Aorta (tissue), 5 donors: ENCODE data around the gene MXRA7. TPM values are rescaled to one million over a fixed set of nuclear protein-coding genes. Genes with fewer than 3 reads are reported as not detected.

Experiments
- ATAC-seq: fragments of 200-7000 bp; cut with Tn5 transposase; one replicate; pipeline ENCODE4 v1.9.1; 2022; ENCODE audit warnings: moderate library complexity; ENCODE audit not compliant: low FRiP score
- DNase-seq, 2 donors: peaks; one replicate each; pipeline ENCODE4 v3.0.0-alpha.2; 2020
- H3K27ac ChIP-seq, 2 donors: one replicate each; pipeline ENCODE4 v1.5.1; 2013; ENCODE audit warnings: low read length in 2 of 2, mild to moderate bottlenecking in 2 of 2, moderate library complexity in 2 of 2, control low read depth in 1 of 2, inconsistent platforms in 1 of 2, low read depth in 1 of 2
- H3K27me3 ChIP-seq, 2 donors: one replicate each; pipeline ENCODE4 v1.6.1; 2013; ENCODE audit warnings: control low read depth in 1 of 2, low read length in 1 of 2, mild to moderate bottlenecking in 1 of 2, moderate library complexity in 1 of 2; ENCODE audit not compliant: insufficient read depth in 2 of 2, control insufficient read depth in 1 of 2
- H3K36me3 ChIP-seq, 2 donors: one replicate each; pipeline ENCODE4 v1.6.1; 2013; ENCODE audit warnings: control low read depth in 1 of 2, low read length in 1 of 2, mild to moderate bottlenecking in 1 of 2; ENCODE audit not compliant: insufficient read depth in 2 of 2, control insufficient read depth in 1 of 2
- H3K4me1 ChIP-seq, 2 donors: one replicate each; pipeline ENCODE4 v1.6.1; 2013; ENCODE audit warnings: low read length in 2 of 2, control low read depth in 1 of 2, mild to moderate bottlenecking in 1 of 2, moderate library complexity in 1 of 2; ENCODE audit not compliant: insufficient read depth in 2 of 2, control insufficient read depth in 1 of 2
- H3K4me3 ChIP-seq, 2 donors: one replicate each; pipeline ENCODE4 v1.5.1; 2013; ENCODE audit warnings: low read length in 2 of 2, control low read depth in 1 of 2, mild to moderate bottlenecking in 1 of 2
- H3K9me3 ChIP-seq: one replicate; pipeline ENCODE4 v1.6.1; 2013; ENCODE audit warnings: mild to moderate bottlenecking, low read length; ENCODE audit not compliant: control insufficient read depth
- WGBS, 2 donors: extraction: QIAGEN DNeasy Blood & Tissue Kit; methylation state at CpG; one replicate each; pipeline ENCODE4 v1.1.7; 2013; 5-methylcytosine and 5-hydroxymethylcytosine counted together
- intact Hi-C, 2 donors: fragments of 100-400 bp; cut with DNase I; formaldehyde crosslinking; loops; one replicate each; pipeline versions ENCODE4 v1.14.2 to v1.15.0; 2022
- polyA plus RNA-seq, 2 donors: library from polyadenylated mRNA; stranded (reverse); fragments of 200-250 nt; gene quantifications; one replicate each; pipeline ENCODE4 v1.2.3, GENCODE V29; 2013
- total RNA-seq, 2 donors: library from RNA; stranded (reverse); fragmentation: NEBNext Ultra II Directional; extraction: Animal tissue kit (Norgen Biotek cat#: 25700); gene quantifications; one replicate each; pipeline ENCODE4 v1.2.1, GENCODE V29; 2021
- donor health status: healthy with polysubstance abuse.
- donor health status: Bipolar disorder and iron deficiency.
- donor health status: DM: no; HTN: no; CAD: no.
- donor health status: DM: no; HTN: no; CAD: no.
- donor health status: DM: yes; HTN: yes; CAD: no.

The MXRA7 gene
- total and polyA plus RNA-seq, 4 donors: 256 to 465 (median 310) TPM

DNA sequence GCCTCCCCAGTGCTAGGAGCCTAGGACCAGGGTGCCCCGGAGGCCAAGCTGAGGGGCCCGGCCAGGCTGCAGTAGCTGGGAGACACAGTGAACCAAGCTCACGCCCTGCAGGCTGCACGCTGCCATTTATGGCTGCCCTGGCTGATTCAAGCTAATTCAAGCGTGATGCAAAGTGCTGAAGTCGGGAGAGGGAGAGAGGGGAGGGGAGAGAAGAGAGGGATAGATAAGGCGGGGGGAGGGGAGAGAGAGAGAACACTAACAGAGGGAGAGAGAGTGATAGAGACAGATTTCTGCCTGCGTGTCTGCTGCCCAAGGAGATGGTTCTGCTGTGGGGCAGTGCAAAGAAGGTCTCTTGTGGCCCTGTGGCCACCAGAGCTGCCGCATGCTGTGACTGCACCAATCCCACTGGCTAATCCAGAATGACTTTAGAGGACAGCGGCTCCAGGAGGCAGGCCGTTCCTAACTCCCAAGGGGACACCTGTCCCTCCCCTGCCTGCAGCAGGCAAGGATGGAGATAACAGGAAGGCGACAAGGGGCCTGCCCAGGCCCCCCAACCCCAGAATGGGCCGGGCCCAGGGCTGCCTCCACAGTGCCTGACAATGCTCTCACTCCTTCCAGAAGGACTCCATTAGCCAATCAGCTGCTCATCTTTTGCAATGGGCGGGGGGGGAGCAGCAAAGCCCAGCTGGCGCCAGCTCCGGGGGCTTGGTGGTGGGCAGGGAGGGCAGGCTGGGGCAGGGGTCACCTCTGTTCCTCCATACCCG, 12.9 kb downstream of the MXRA7 start:
- Histone ChIP-seq H3K36me3 (no peaks in the 10 kb centered on the region), H3K9me3 (no peaks in the 10 kb centered on the region), H3K27ac (peak overlapping the region in 1 of 2 donors; percentile 54), H3K27me3 (no peaks in the 10 kb centered on the region), H3K4me1 (peaks cover 2 to 7% of the 10 kb centered on the region in 2 donors), H3K4me3 (no peak overlapping the region)
- DNase-seq (peak in 1 of 2 donors; percentile 50), ATAC-seq (peak; percentile 26)
- intact Hi-C loops: no loop called here
- WGBS, 2 donors: 17 to 20% methylated on average over 16 to 17 of the region's 17 CpGs

DNA sequence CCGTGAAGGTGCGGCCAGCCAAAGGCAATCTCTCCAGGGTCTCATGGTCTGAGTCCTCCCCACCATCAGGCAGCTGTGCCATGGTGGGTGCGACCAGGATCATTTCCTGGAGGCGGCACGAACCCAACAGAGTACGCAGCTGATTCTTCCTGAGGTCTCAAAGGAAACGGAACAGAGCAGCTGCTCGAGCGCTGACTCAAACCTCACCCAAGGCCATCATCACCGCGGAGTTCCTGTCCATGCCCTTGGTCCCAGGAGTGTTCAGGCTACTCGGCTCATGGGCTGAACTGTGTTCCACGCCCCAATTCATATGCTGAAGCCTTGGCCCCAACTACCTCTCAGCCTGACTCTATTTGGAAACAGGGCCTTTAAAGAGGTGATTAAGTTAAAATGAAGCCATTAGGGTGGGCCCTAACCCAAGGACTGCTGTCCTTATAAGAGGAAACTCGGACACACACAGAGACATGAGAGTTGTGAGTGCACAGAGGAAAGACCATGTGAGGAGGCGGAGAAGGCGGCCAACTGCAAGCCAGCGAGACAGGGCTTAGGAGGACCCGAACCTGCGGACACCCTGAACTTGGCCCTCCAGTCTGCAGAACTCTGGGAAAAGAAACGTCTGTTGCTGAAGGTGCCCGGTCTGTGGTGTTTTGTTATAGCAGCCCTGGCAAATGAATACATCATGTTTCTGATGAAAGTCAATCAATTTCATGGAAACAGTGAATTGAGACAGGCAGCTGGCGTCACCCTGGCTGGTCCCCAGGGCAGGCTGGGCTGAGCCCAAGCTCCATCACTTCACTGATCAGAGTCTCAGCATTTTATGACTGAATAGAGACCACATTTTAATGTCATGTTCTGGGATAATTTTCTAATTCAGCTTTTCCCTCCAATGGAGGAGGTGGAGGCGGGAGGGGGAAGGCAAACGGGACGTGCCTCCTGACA, 13.7 kb downstream of the MXRA7 start:
- Histone ChIP-seq H3K4me1 (peaks cover 2 to 7% of the 10 kb centered on the region in 2 donors), H3K36me3 (no peaks in the 10 kb centered on the region), H3K27ac (peak overlapping the region; percentile 18 to 54), H3K4me3 (no peak overlapping the region), H3K9me3 (no peaks in the 10 kb centered on the region), H3K27me3 (no peaks in the 10 kb centered on the region)
- 70 to 72% methylated on average over 25 of the region's 25 CpGs for WGBS, 2 donors
- intact Hi-C loops: no loop called here
- peak; percentile 43 to 60 for DNase-seq
- ATAC-seq: no peak

DNA sequence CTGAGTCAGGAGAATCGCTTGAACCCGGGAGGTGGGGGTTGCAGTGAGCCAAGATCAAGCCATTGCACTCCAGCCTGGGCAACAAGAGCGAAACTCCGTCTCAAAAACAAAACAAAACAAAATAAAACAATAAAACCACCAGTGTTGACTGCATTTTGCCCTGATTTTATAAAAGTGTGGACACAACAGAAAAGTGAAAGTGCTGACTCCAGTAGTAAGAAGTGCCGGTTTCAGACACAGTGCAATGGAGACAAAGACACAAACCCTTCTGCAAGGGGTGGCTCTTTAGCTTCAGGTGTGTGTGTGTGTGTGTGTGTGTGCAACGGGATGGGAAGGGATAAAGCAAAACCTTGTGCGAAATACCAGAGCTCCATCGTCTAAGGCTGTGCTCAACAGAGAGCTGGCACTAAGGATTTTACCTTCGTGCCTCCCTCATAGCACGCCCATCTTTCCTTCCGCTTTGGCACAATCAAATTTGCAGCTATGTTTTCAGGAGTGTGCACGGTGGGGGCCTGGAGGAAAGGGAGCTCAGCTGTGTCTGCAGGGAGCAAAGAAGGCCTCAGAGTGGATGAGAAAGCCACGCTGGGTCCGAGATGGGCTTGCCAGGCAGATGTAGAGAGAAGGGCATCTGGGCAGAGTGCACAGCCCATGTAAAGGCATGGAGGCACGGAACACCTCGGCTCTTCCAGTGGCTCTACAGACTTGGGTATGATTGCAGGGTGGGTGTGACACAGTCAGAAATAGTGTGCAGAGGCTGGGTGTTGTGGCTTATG, 15.5 kb downstream of the MXRA7 start:
- peak overlapping the region in 1 of 2 donors; percentile 20 for H3K27ac ChIP-seq
- peaks cover 2 to 7% of the 10 kb centered on the region in 2 donors for H3K4me1 ChIP-seq
- peak; percentile 41 to 52 for DNase-seq

DNA sequence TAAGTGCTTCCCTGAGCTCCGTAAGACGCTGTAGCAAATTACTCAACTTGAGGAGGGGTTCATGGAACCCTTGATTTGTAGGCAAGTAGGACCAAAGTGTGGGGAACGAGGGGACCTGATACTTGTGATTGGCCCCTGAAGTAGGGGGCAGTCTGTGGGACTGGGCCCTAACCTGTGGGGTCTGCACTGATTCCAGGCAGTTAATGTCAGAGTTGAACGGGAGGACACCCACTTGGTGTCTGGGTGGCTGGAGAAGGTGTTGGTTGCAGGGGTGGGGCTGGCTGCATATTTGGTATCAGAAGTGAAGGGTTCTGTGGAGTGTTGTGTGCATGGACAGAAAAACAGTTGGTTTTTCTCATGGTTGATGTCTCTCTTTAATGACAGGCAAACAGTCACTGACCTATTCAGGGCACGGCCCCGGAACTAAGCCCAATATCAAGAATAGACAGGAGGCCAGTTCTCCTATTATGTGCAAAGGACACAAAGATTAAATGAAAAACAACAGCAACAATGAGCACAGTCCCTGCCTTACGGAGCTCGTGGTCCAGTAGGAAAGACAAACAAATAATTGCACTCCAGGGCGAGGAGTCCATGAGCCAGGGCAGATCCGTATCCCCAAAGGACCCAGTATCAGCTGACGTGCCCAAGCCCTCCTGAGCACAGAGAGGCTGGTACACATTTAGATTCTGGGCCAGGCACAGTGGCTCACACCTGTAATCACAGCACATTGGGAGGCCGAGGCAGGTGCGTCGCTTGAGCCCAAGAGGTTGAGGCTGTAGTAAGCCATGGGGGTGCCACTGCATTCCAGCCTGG, 19.2 kb downstream of the MXRA7 start:
- Histone ChIP-seq H3K4me3 (no peak overlapping the region), H3K9me3 (no peaks in the 10 kb centered on the region), H3K36me3 (no peaks in the 10 kb centered on the region), H3K27ac (no peak overlapping the region), H3K4me1 (no peaks in the 10 kb centered on the region), H3K27me3 (no peaks in the 10 kb centered on the region)
- ATAC-seq: no peak
- WGBS, 2 donors: 71 to 85% methylated on average over 14 of the region's 14 CpGs
- DNase-seq: peak; percentile 14 to 49
- intact Hi-C loops: no loop called here

More for the DNA sequence above, 15.5 kb downstream of the MXRA7 start:
- no peaks in the 10 kb centered on the region for H3K27me3 ChIP-seq
- no peak for ATAC-seq
- no peaks in the 10 kb centered on the region for H3K36me3 ChIP-seq
- H3K9me3 ChIP-seq: no peaks in the 10 kb centered on the region
- WGBS, 2 donors: 43 to 69% methylated on average over 16 of the region's 16 CpGs
- no peak overlapping the region for H3K4me3 ChIP-seq
- intact Hi-C loops: no loop called here

DNA sequence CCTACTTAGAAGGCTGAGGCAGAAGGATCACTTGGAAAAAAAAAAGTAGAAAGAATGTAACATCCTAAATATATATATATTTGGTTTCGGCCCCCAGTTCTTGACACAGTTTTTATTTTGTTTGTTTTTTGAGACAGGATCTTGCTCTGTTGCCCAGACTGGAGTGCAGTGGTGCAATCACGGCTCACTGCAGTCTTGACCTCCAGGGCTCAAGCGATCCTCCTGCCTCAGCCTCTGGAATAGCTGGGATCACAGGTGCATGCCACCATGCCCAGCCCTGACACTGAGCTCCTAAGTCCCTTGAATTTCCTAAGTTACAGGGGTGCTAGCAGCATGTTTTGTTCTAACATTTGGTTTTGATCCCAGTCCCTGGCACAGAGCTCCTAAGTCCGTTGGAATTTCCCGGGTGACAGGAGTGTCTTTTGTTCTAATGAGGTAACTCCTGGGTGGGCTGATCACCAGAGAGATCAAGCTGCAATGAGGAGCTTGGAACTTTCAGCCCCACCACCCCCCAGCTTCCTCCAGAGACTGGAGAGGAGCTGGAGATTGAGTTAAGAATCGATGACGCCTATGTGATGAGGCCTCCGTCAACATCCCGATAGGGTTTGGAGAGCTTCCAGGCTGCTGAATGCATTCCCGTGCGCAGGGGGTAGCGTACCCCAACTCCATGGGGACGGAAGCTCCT, 20.0 kb downstream of the MXRA7 start:
- WGBS, 2 donors: 83 to 84% methylated on average over 13 of the region's 13 CpGs
- no peaks in the 10 kb centered on the region for H3K4me1 ChIP-seq
- H3K27ac ChIP-seq: no peak overlapping the region
- ATAC-seq (no peak), DNase-seq (peak; percentile 17 to 25)
- intact Hi-C loops: no loop called here
- H3K27me3 ChIP-seq: no peaks in the 10 kb centered on the region
- H3K4me3 ChIP-seq: no peak overlapping the region
- H3K9me3 ChIP-seq: no peaks in the 10 kb centered on the region
- no peaks in the 10 kb centered on the region for H3K36me3 ChIP-seq

DNA sequence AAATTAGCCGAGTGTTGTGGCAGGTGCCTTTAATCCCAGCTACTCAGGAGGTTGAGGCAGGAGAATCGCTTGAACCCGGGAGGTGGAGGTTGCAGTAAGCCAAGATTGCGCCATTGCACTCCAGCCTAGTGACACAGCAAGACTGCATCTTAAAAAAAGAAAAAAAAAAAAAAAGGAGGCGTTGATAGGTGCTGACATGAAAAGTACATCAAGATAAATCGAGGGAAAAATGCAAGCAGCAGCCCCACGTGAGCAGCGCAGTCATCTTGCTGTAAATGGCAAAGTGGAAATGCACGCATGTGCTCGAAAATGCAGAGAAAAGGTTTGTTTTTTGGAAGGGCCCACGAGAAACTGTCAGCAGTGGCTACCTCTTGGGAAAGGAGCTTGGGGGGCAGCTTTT, 20.9 kb downstream of the MXRA7 start:
- no peak for DNase-seq
- no peak for ATAC-seq
- H3K27me3 ChIP-seq: no peaks in the 10 kb centered on the region
- H3K9me3 ChIP-seq: no peaks in the 10 kb centered on the region
- H3K4me1 ChIP-seq: no peaks in the 10 kb centered on the region
- H3K27ac ChIP-seq: no peak overlapping the region
- no peak overlapping the region for H3K4me3 ChIP-seq
- 88 to 93% methylated on average over 11 of the region's 11 CpGs for WGBS, 2 donors
- intact Hi-C loops: loop anchor here in 1 of 2 donors (2.0 kb wide), 1 partner anchor 25 kb away; no protein-coding TSS in a partner anchor
- no peaks in the 10 kb centered on the region for H3K36me3 ChIP-seq

DNA sequence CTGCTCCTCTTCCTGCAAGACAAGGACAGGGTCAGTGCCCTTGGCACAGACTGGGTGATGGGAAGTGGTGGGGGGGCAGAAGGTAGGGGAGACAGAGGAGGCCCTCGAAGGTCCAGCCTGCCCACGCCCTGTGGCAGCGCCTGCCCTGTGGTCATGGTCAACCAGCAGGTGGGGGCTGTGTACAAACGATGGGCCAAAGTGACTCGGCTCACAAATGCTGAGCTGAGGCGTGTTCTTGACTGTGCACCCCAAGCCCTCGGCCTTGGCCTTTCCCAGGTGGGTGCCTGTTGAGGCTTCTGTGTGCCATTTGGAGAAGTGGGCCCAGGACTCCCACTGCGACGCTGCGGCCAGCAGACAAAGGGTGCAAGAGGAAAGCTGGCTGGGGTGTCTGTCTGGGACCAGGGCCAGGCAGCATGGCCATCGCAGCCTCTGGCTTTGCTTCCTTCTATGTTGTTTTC, 22.6 kb downstream of the MXRA7 start:
- Histone ChIP-seq H3K4me3 (no peak overlapping the region), H3K27me3 (no peaks in the 10 kb centered on the region), H3K9me3 (no peaks in the 10 kb centered on the region), H3K27ac (peak overlapping the region; percentile 56 to 62), H3K36me3 (no peaks in the 10 kb centered on the region), H3K4me1 (no peaks in the 10 kb centered on the region)
- ATAC-seq: peak; percentile 37
- intact Hi-C loops: loop anchor here in 1 of 2 donors (2.0 kb wide), 1 partner anchor 27 kb away; no protein-coding TSS in a partner anchor
- DNase-seq: peak in 1 of 2 donors; percentile 73
- WGBS, 2 donors: 18 to 40% methylated on average over 11 of the region's 11 CpGs
